ENCODE data around the gene MUC12.
"Not testable (repeated sequence)": the region's sequence is repeated elsewhere in the genome, so short reads cannot be mapped to it uniquely, and the experiment has no call there.

MUC12 gene

DNA sequence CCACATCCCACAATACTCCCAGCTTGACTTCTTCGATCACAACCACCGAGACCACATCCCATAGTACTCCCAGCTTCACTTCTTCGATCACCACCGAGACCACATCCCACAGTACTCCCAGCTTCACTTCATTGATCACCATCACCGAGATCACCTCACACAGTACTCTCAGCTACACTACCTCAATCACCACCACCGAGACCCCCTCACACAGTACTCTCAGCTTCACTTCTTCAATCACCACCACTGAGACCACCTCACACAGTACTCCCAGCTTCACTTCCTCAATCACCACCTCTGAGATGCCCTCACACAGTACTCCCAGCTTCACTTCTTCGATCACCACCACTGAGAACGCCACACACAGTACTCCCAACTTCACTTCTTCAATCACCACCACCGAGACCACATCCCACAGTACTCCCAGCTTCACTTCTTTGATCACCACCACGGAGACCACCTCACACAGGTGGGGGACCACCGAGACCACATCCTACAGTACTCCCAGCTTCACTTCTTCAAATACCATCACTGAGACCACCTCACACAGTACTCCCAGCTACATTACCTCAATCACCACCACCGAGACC lies 11.4 kb upstream of the MUC12 start:
- DNase-seq = no peak

DNA sequence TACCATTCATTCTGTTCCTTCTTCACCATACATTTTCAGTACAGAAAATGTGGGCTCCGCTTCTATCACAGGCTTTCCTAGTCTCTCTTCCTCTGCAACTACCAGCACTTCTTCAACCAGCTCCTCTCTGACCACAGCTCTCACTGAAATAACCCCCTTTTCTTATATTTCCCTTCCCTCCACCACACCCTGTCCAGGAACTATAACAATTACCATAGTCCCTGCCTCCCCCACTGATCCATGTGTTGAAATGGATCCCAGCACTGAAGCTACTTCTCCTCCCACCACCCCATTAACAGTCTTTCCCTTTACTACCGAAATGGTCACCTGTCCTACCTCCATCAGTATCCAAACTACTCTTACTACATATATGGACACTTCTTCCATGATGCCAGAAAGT lies 9.5 kb upstream of the MUC12 start:
- DNase-seq = no peak

DNA sequence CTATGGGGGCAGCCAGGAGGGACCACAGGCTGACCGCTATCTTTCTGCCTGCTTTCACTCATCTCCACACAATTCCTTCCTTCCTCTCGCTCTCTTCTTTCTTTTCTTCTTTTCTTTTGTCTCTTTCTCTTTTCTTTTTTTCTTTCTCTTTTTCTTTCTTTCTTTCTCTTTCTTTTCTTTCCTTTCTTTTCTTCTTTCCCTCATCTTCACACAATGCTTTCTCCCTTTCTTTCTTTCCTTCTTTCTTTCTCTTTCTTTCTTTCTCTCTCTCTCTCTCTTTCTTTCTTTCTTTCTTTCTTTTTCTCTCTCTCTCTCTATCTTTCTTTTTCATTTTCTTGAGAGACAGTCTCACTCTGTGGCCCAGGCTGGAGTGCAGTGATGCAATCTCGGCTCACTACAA lies 6.8 kb upstream of the MUC12 start:
- DNase-seq = no peak

DNA sequence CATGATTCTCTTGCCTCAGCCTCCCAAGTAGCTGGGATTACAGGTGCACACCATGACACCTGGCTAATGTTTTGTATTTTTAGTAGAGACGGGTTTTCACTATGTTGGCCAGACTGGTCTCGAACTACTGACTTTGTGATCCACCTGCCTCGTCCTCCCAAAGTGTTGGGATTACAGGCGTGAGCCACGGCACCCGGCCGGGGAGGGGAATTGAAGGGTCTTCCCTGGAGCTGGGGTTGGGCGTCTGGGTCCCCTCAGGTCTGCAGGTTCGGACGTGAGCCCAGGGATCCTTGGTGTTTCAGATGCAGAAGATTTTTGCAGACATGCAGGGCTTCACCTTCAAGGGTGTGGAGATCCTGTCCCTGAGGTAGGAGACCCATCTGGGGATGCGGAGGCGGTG lies 6.0 kb upstream of the MUC12 start:
- DNase-seq = no peak

DNA sequence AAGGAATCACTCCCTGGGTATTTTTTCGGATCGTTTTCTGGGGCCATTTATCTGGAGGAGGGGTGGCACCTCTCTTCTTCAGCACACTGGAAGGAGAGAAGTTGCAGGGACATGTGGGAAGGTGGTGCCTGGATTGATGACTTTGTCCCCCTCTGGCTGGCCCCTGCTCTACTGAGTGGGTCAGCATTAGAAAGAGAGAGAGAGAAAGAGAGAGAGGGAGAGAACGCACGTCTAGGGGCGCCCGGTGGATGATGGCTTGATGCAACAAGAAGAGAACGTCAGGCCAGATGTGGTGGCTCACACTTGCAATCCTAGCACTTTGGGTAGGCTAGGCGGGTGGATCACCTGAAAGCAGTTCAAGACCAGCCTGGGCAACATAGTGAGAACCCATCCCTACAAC lies 5.5 kb upstream of the MUC12 start:
- no peak for DNase-seq

DNA sequence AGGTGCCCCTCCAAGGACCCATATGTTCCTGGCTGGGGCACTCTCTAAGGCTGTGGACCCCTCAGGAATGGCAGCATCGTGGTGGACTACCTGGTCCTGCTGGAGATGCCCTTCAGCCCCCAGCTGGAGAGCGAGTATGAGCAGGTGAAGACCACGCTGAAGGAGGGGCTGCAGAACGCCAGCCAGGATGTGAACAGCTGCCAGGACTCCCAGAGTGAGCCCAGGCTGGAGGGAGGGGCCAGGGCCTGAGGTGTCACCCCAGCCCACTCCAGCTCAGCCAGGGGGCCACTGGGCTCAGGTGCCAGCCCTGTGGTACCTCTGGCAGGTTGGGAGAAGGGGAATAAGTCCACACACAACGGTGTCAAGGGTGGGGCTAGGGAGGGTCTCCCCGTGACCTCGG lies 4.7 kb upstream of the MUC12 start:
- DNase-seq = no peak

DNA sequence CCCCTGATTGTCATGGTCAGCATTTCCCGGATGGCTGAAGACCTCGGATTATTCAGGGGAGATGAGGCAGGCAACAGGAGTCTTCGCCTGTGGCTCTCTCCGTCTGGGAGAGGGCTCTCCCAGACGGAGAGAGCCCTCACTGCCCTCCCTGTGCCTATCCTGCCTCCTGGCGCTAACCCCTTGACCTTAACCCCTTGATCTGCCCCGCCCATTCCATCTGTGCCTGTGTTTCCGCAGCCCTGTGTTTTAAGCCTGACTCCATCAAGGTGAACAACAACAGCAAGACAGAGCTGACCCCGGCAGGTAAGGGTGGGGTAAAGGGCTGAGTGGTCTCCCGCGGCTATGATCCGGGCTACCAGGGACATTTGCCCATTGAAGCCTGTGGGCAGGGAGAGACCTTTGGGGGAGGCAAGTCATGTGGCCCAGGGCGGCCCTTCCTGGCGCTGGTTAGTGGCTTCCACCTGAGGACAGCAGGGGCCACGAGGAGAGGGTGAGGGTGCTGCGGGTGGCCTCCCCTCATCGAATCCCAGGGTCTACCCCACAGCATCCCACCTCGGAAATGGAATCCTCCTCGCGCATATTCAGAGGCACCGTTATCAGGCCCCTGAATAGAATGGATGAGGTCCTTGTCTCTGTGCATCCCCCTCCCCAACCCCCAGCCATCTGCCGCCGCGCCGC lies 4.2 kb upstream of the MUC12 start:
- no peak for DNase-seq

DNA sequence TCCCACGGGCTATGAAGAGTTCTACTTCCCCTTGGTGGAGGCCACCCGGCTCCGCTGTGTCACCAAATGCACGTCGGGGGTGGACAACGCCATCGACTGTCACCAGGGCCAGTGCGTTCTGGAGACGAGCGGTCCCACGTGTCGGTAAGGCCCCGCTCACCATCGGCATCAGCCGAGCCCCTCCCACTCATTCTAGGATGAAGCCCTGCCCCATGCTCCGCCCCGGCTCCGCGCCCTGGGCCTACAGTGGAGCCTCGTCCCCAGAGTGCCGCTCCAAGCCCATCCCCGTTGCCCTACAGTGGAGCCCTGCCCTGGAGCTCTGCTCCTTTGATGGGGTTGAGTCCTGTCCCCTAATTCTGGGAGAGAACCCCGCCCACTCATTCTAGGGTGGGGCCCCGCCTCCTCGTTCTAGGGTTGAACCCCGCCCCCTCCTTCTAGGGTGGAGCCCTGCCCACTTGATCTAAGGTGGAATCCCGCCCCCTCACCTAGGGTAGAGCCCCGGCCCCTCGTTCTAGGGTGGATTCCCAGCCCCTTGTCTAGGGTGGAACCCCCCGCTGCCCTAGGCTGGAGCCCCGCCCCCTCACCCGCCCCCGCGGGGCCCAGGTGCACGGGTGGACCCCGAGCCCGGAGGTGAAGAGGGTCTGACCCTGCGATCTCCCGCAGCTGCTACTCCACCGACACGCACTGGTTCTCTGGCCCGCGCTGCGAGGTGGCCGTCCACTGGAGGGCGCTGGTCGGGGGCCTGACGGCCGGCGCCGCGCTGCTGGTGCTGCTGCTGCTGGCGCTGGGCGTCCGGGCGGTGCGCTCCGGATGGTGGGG lies 3.4 kb upstream of the MUC12 start:
- DNase-seq = peak; percentile 61

DNA sequence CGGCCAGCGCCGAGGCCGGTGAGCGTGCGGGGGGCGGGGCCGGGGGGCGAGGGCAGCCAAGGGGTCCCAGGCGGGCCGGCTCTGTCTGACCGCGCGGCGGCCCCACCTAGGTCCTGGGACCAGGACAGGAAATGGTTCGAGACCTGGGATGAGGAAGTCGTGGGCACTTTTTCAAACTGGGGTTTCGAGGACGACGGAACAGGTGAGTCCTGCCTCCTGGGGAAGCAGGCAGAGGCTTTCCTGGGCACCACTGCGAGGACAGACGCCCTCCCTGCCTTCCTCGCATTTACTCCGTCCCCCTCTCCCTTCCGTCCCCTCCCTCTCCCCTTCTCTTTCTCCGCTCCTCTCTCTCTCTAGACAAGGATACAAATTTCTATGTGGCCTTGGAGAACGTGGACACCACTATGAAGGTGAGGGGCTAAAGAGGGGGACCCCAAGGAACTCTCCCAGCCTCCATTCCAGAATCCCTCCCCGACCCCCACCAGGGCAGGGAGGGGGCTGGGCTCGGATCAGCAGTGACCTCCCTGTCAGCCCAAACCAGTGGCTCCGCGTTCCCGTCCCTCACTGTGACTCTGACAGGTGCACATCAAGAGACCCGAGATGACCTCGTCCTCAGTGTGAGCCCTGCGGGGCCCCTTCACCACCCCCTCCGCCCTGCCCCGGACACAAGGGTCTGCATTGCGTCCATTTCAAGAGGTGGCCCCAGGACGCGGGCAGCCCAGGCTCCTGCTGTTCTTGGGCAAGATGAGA lies 2.6 kb upstream of the MUC12 start:
- no peak for DNase-seq

DNA sequence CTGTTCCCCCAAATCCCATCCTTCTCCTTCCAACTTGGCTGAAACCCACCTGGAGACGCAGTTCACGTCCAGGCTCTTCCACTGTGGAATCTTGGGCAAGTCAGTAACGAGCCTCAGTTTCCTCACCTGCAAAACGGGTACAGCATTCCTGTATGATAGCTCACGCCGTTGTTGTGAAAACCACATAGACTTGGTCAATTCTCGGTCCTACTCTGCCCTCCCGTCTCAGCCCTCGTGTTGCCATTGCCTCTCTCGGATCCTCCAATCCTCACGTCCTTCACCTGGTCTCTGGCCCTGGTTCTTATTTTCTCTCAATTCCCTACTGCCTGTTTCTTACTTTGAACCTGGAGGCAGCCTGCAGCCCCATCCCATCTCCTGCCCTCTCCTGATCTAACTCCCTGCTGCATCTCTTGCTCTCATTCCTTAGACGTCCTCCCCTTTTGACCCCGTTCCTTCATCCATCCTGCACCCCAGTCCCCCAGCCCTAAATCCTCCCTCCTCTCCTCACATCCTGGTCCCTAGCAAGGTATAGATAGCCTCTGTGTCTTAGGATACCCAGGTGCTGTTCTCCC lies 2.0 kb upstream of the MUC12 start:
- DNase-seq = no peak

DNA sequence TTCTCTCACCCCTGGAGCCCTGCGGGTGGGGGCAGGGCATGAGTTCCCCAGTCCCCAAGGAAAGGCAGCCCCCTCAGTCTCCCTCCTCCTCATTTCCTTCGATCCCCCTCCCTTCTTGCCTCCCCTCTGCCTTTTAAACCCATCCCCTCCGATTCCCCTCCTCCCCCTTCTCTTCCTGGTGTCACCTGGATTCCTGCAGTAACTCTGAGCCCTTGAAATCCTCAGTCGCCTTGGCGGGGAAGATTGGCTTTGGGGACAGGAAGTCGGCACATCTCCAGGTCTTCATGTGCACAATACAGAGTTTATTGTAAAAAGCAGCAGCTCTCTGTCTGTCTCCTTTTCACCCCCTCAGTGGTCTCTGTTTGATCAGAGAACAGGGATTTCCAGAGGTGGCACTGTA lies 1.3 kb upstream of the MUC12 start:
- no peak for DNase-seq

DNA sequence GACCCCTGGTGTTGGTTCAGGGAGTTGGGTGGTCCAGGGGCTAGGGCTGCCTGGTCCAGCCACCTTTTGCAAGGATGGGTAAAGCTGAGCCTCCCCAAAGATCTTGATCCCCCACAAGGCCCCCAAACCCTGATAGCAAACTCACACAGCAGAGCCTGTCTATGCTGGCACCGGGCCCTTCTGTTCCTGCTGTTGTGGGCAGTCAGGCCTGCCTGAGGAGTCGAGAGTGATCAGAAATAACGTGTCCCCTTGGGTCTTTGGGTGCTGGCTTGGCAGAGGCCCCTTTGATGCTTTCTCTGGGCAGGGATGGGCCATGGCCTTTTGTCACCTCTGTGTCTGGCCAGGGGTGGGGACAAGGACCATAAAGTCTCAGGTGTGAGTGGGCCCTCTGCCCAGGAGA lies 715 bp upstream of the MUC12 start:
- no peak for DNase-seq

DNA sequence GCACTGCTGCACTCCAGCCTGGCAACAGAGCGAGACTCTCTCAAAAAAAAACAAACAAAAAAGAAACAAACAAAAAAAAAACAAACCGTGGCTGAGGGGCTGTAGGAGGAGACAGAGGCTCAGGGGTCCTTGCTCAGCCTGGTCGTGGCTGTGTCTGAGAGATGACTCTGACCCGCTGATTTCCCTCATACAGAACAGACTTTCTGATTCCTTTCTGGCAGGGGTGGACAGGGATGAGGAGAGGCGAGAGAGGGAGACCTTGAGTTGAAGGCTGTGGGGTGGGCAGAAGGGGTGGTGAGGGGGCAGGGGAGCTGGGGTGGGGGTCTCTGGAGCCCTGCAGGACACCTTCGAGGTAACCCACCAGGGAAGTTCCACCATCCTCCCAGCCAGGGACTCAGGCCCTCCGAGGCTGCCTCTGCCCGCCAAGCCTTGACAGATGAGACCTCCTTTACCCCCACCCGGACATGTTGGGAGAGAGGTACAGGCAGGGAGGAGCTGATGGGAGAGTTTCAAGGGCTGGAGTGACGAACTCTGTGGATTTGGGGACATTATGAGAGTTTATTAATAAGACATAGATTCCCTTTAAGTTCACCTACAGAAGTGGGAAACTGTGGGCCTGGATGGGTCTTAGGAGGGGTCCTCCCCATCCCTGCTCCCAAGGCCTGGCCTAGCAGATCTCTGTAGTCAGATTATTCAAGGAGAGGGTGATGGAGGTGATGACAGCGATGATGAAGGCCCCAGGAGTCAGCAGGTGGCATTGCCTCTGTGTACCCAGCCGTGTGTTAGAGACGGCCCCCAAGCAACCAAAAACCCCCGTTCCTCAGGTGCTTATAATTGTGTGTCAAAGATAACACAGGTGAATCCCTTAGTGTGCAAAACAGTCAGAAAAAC lies 2.0 kb downstream of the MUC12 start:
- DNase-seq = no peak

DNA sequence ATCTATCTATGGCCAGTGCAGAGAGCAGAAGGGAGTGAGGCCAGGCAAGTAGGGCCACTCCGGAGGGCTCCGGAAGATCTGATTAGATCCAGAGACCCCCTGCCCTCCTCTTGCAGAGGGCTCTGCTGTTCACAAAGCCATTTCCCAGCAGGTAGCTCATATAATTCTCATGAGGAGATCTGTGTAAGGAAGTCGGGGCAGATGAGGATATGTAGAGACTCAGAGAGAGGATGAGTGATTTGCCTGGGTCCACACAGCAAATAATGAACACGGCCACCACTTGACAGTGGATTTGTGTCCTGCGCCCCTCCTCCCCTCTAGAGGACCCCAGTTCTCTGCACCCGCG lies 2.6 kb downstream of the MUC12 start:
- no peak for DNase-seq

DNA sequence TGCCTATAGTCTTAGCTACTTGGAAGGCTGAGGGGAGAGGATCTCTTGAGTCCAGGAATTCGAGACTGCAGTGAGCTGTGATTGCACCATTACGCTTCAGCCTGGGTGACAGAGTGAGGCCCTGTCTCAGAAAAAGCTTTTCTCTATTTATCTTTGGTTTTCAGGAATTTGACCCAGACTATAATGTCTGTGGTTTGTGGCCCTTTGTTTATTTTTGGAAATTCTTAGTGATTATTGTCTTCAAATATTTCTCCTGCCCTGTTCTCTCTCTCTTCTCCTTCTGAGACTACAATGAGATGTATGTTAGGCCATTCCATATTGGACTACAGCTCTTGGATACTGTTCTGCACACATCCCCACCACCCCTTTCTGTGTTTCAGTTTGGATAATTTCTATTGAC lies 4.7 kb downstream of the MUC12 start:
- DNase-seq = no peak

DNA sequence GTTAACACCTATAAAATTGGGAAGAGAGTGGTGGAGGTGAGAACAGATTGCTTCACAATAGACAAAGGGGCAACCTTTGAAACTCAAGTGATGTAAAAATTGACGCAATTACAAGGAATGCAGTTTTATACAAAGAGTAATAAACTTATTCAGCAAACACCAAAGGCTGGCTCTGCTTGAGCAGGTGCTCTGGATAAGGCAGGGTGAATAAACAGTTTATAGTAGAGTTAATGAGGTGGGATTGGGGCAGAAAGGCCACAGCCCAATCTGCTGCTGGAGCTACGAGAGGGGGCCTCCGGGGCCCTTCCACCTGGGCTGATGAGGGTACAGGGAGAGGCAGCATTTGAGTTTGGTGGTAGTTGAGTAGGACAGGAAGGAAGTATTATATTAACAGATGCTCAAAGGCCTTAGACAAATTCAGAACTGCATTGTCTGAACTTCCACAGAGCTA lies 6.0 kb downstream of the MUC12 start:
- DNase-seq = no peak

DNA sequence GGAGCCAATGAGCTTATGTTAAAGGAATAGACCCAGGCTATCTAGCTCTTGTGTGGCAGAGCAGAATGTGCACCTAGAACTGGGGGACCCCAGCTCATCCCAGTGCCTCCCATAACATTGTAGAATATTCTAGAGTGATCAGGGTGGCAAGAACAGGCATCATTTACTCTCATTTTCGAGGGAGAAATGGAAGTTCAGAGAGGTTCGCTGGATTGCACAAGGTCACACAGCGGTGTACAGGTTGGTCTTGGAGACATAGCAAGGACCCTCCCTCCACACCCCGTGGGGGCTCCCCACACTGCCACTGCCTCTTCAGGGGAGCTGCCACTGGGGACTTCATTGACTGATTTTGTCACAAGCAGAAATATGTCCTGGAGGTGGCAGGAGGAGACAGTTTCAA lies 8.9 kb downstream of the MUC12 start:
- no peak for DNase-seq

DNA sequence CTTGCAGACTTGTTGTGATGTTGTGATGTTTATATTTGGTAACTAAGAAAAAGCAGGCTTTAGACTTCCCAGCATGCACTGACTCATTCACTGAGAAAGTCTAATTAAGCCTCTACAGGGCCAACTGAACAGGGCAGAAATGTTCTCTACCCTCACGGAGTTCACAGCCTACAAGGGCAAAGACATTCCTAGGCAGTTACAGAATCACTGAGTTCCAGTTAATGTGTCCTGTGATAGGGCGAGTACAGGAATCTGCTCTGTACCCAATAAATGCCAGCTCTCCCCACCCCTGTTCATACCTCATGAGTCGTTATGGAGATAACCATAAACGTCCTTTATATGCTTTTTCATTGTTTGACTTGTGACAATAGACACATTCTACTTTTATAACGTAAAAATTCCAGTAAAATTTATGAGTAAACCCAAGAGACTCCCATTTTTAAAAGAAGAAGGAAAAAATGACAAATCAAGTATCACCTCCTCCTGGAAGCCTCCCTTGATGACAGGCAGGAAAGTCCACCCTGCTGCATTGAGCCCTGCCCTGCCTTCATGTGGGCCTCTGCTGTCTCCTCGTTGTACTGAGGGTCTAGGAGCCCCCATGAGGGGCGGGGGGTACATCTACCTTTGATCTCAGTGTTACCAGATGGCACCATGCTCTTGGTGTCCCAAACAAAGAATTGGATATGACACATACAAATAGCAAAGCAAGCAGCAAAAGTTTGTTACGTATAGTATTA lies 14.3 kb downstream of the MUC12 start:
- DNase-seq = no peak

DNA sequence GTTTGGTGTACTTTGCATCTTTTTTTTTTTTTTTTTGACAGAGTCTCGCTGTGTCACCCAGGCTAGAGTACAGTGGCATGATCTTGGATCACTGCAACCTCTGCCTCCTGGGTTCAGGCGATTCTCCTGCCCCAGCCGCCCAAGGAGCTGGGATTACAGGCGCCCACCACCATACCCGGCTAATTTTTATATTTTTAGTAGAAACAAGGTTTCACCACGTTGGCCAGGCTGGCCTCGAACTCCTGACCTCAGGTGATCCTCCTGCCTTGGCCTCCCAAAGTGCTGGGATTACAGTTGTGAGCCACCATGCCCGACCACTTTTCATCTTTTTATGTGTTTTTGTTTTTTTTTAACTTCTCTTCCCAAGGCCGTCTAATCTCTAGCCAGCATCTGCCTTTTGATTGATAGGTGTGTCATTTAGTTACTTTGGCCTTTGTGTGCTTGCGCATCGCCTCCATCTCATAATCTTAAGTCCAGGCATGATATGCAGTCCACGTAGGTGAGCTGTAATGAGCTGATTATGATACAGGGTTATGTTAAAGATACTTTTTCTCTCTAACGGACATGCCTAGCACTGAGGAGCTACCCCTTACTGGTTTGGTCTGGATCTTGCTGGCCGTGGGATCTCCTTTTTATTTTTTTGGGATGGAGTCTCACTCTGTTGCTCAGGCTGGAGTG lies 15.0 kb downstream of the MUC12 start:
- not testable (repeated sequence) for DNase-seq

DNA sequence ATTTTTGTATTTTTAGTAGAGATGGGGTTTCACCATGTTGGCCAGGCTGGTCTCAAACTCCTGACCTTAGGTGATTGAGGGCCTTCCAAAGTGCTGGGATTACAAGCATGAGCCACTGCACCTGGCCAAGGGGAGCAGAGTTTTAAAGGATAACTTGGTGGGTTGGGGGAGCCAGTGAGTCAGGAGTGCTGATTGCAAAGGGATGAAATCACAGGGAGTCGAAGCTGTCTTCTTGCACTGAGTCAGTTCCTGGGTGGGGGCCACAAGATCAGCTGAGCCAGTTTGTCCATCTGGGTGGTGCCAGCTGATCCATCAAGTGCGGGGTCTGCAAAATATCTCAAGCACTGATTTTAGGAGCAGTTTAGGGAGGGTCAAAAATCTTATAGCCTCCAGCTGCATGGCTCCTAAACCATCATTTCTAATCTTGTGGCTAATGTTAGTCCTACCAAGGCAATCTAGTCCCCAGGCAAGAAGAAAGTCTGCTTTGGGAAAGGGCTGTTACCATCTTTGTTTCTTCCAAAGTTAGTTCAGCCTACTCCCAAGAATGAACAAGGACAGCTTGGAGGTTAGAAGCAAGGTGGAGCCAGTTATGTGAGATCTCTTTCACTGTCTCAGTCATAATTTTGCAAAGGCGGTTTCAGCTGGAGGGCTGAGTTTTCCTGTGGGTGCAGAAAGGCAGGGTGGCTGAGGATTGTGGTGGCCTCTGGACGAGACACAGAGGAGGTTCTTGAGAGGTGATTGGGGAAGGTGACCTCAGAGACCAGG lies 15.8 kb downstream of the MUC12 start:
- DNase-seq = not testable (repeated sequence)

Measured in activated effector memory CD4-positive, alpha-beta T cell treated with Interleukin-2 at 50 U/mL for 16 hours (primary cell).